OCI-LY7 (cell line): ENCODE data around the gene CHST8.

ENCODE experiments used
- EZH2phosphoT487 ChIP-seq: fragments of 200-600 bp; sonication (generic); IDR thresholded peaks from 2 replicates; pipeline ENCODE4 v1.6.1; 2018; ENCODE audit warnings: low read depth, borderline replicate concordance, mild to moderate bottlenecking, mixed run types, antibody characterized with exemption, low read length, moderate library complexity, mixed read lengths
- TF ChIP-seq, protein P1 (sequence below): fragments of 200-600 bp; sonication (generic); conservative IDR thresholded peaks from 2 replicates; pipeline ENCODE4 v1.5.1; 2014; ENCODE audit warnings: mild to moderate bottlenecking, antibody characterized with exemption, low read length, moderate library complexity, mixed read lengths

DNA sequence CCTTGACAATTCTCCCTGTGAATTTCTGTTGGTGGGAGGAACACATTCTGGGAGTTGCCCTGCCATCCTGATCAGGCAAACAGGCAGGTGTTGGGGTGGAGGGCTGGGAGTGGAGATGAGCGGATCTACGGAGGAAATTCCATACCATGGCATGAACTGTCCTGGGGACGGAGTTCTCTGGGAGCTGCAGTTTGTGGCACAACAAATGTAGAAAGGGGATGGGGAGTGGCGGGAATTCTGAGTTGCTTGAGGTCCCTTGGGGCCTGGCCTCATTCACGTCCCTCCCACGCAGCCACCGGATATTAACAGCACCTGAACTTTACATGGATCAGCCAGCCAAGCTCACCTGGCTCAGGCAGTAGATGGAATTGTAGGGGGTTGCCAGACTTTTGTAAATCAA lies 70.0 kb downstream of the CHST8 start:
- TF ChIP-seq, protein P1, sequence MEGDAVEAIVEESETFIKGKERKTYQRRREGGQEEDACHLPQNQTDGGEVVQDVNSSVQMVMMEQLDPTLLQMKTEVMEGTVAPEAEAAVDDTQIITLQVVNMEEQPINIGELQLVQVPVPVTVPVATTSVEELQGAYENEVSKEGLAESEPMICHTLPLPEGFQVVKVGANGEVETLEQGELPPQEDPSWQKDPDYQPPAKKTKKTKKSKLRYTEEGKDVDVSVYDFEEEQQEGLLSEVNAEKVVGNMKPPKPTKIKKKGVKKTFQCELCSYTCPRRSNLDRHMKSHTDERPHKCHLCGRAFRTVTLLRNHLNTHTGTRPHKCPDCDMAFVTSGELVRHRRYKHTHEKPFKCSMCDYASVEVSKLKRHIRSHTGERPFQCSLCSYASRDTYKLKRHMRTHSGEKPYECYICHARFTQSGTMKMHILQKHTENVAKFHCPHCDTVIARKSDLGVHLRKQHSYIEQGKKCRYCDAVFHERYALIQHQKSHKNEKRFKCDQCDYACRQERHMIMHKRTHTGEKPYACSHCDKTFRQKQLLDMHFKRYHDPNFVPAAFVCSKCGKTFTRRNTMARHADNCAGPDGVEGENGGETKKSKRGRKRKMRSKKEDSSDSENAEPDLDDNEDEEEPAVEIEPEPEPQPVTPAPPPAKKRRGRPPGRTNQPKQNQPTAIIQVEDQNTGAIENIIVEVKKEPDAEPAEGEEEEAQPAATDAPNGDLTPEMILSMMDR: no peak
- TF ChIP-seq EZH2phosphoT487: no peak
